GM11168 (cell line): ENCODE data around the gene MTF1.

Source experiments
- in situ Hi-C: fragments of 300-500 bp; cut with MboI; formaldehyde crosslinking; loops from one replicate; pipeline ENCODE4 v1.12.0; 2022; ENCODE audit warnings: low sequenced_read_pairs; ENCODE audit not compliant: unreplicated experiment

Gene MTF1

GRCh38 chr1:37839676-37840075 is 19.7 kb downstream of the MTF1 start:
- in situ Hi-C loops, result no loop called here

DNA sequence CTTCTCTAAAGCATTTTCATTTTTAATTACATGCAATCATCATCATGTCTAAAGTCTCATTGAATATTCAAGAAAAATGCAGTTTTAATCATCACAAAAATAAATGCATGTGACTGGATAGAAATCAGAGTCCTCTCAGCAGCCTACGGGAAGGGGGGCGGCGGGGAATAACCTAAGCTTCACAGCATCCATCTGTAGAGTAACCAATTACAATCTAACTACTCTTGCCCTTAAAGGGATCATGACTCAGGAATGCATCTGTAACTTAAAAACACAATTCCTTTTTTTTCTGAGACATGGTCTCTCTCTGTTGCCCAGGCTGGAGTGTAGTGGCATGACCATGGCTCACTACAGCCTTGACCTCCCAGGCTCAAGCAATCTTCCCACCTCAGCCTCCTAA is 22.6 kb downstream of the MTF1 start:
- in situ Hi-C loops, result no loop called here

DNA sequence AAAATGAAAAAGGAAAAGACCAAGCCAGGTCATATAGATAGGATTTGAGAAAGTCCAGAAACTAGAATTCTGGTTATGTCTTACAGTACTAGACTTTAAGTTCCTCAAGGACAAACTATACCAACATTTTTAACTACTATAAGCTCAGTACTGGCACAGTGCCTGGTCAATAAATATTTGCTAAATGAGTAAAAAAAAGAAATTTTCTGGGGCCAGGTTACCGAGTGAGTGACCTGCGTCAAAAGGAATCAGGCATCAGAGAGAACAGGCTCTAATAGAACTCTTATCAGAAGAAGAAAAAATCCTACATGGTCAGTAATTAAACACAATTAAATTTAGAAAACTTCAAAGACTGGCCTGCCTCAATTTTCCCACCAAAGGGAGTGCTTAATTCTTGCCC is 27.6 kb downstream of the MTF1 start:
- in situ Hi-C loops, result no loop called here

DNA sequence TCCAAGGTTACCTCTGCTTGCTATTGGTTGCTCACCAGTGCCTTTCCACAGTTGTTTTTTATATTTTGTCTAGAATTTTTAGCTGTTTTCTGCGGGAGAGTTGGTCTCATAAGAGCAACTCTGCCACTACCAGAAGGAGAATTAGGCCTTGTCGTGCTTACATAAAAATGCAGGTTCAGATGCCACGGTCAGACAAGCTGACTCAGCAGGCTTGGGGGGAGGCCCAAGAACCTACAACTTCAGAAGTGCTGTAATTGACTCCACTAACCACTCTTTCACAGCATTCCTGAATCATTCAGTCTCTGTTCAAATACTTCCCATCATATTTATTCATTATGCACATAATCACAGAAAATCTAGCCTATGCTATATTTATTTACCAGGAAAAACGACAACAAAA is 28.3 kb downstream of the MTF1 start:
- in situ Hi-C loops, result no loop called here

DNA sequence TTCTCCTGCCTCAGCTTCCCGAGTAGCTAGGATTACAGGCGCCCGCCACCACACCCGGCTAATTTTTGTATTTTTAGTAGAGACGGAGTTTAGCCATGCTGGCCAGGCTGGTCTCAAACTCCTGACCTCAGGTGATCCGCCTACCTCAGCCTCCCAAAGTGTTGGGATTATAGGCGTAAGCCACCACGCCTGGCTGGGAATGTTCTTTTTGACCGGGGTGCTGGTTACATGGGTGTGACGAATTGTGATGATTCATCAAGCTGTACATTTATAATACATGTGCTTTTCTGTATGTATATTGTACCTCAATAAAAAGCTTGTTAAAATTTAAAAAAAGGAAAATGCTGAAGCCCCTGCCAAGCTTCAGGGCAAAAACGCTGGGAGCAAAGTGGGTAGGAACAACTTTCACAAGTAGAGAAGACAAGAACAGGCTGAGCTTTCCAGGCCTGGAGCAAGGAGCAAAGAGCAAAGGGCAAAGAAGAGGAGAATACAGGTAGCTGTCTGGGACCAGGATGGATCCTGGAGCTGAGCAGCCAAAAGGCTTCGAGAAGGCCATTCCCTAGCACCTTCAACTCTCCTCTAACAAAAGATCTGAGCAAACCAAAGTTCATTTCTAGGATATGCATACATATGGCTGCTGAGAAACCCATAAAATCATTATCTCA is 30.9 kb downstream of the MTF1 start:
- in situ Hi-C loops, result no loop called here

- in situ Hi-C loops, result no loop called here
Measured at GRCh38 chr1:37825506-37825905, 33.9 kb downstream of the MTF1 start.

DNA sequence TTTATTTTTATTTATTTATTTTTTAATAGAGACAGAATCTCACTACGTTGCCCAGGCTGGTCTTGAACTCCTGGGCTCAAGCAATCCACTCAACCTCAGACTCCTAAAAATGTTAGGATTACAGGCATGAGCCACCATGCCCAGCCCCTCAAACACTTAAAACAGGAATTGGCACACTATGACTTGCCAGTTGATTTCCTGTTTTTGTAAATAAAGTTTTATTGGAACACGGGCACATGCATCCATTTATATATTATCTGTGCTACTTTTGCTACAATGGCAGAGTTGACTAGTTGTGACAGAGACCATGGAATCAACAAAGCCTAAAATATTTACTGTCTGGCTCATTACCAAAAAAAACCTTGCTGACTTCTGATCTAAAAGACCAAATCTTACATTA is 35.4 kb downstream of the MTF1 start:
- in situ Hi-C loops, result no loop called here

DNA sequence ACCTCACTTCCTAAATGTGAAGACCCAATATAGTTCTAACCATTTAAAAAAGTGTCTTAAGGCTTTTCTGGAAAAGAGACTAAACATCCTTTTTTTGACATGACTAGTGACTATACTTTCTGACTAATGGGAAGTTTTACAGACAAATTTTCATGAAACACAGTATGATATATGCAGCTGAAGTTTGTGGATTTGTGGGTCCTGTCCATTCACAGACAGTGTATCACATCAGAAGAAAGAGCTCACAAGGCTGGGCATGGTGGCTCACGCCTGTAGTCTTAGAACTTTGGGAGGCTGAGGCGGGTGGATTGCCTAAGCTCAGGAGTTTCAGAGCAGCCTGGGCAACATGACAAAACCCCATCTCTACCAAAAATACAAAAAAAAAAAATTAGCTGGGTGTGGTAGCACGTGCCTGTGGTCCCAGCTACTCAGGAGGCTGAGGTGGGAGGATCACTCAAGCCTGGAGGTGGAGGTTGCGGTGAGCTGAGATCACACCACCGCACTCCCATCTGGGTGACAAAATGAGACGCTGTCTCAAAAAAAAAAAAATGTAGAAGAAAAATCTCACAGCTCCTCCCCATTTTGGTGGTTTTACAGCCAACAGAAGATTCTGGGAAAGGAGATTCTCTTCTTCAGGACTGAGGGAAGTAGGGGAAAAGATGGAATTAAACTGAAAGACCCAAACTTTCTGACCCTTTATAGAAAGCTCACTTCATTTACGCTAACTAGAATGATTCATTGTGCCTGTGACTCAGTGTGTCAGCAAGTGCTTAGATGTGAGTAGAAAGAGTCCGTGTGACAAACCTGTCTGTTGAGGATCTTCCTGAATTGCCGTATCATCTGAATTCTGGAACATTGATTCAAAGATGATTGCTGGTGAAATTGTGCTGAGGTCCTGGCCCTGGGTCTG is 36.2 kb downstream of the MTF1 start:
- in situ Hi-C loops, result no loop called here

DNA sequence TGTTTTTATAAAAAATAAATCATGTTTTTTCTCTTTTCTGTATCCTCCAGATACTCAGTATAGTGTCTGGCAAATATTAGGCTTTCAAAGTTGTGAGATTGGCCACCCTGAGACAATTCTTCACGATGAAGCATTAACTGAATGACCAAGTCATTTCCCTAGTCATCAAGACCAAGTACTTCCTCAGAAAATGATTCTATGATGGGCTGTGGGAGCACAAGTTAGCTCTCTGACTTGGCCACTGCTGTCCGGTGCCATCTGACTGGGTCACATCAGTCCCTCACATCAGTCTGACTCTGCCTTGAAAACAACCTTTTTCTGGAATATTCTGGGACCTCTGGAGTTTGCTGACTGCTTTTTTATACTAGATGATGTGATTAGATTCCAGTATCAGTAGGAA is 37.9 kb downstream of the MTF1 start:
- in situ Hi-C loops, result no loop called here

GRCh38 chr1:37817481-37817880 is 41.9 kb downstream of the MTF1 start:
- in situ Hi-C loops, result no loop called here

- in situ Hi-C loops, result no loop called here
Measured at GRCh38 chr1:37814252-37814651, 45.1 kb downstream of the MTF1 start.

DNA sequence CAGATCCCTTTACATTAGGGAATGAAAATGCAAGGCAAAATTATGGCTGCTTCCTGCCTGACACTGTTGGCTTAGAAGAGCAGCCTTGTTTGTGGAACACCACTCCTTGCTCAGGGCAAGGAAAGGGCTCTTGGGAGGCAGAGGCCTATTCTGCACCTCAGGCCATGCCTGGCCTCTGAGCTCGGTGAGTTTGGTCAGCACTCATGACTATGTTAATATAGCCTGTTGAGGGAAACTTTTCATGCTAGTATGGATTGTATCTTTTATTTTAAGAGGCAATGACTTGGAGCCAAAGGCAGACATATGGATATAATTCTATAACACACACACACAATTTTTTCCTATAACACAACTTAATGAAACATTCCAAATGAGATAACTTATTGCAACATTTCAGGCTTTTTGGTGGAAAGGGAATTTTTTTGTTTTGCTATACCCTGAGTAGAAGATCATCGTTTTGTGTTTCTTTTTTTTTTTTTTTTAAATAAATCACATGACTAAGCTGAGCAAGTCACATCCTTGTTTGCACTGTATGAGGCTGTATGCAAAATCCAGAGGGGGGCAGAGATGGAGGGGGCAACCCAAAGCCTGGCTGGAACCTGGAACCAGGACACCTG is 45.8 kb downstream of the MTF1 start:
- in situ Hi-C loops, result no loop called here

GRCh38 chr1:37811027-37811655 is 48.3 kb downstream of the MTF1 start:
- in situ Hi-C loops, result no loop called here

DNA sequence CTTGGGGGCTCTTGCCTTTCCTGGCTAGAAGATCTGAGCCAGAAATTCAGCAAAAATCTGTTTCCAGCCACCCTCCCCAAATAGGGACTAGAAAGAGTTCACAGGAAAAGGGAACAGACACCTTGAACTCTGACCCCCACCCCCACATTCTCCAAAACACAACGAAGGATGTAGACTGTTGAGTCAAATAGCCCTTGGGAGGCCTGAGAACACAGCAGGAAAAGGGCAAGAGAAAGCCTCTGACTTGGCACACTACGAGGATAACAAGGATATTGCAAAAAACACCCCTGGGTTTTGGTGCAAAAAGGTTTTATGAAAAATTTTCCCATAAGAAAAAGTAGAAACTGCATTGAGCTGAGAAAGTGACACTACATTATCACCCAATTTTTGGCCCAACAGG is 49.5 kb downstream of the MTF1 start:
- in situ Hi-C loops, result no loop called here

DNA sequence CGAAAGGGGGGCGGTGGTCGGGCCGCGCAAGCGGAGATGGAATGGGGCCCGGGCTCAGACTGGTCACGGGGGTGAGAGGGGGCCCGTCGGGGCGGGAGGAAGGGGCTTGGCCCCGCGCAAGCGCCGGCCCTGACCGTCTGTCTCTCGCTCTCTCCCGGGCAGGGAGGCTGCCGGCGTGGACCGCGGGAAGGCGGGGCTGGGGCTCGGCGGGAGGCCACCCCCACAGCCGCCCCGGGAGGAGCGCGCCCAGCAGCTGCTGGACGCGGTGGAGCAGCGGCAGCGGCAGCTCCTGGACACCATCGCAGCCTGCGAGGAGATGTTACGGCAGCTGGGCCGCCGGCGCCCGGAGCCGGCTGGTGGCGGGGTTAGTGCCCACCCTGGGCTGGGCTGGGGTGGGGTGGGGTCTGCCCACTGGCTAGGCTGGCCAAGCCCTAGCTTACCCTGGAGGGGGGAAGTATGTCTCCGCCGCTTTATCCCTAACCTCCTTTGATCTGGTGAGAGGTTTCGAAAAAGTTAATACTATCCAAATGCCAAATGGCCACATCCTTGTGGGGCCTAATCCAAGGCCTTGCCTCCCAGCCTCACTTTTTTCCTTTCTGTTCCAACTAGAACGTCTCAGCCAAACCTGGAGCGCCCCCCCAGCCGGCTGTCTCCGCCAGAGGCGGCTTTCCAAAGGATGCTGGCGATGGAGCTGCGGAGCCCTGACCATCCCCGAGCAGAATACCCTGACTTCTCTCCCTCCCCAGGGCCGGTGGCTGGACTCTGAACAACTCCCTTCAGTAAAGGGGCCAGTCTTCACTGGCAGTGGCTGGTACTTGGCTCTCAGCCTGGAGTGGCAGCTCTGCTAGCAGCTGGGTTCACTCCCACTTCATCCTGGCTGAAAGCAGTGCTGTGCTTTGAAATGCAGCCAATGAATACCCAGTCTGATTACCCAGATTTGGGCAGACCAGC is 50.7 kb downstream of the MTF1 start:
- in situ Hi-C loops, result no loop called here

- in situ Hi-C loops, result no loop called here
Measured at GRCh38 chr1:37807555-37808368, 51.6 kb downstream of the MTF1 start, which contains the start of the genes C1orf122 and YRDC. C1orf122 (plus strand) TSS chr1:37807790; CDS start chr1:37808405, 615 bp downstream. YRDC (minus strand) TSS chr1:37808208; CDS start chr1:37808180, 28 bp downstream.

DNA sequence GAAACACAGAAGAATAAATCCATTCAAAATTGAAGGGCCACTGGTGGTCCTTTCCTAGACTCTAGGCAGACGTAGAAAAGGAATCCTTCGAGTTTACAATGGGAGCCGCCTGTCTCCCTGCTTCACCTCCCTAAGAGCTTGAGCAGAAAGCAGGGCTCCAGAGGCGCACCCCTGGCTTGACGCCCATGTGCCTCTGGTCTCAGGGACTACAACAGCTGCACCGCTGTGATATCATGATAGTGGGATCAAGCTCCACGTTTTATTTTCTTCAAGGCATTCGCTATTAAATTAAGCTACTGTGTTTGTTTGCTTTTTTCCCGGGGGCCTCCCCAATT is 52.2 kb downstream of the MTF1 start:
- in situ Hi-C loops, result no loop called here

DNA sequence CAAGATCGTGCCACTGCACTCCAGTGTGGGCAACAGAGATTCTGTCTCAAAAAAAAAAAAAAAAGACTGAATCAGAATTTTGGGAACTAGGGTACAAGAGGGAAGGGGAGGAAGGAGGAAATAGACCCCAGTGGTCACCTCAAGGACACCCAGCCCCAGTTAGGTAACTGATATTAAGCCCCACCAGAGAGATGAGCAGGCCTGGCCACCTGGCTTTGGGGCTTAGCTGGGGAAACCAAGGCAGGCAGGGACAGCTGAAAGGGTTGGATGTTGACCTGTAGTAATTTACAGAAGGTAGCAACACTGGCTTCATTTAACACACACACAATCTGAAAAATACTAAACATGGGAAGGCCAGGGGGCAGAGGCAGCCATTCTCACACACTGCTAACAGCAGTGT is 57.0 kb downstream of the MTF1 start:
- in situ Hi-C loops, result no loop called here
